ENCODE measurements around the gene FAM170B.

- no peak for TF ChIP-seq CTCF (IDR thresholded peaks at IDR 0.05)
- no peak for TF ChIP-seq POLR2A (IDR thresholded peaks at IDR 0.05)
These were observed 43.9 kb upstream of the FAM170B start for GRCh38 chr10:49177391-49178355.
